GM18502 (cell line): ENCODE data around the gene MGAT5.
A peak's percentile ranks its signal among the peaks of the same experiment; 100 is the strongest.

Experiments used
- ATAC-seq: cut with Tn5 transposase; IDR thresholded peaks from one replicate; pipeline ENCODE4 v1.9.1; 2021; ENCODE audit warnings: mild to moderate bottlenecking; ENCODE audit not compliant: unreplicated experiment, poor library complexity

The MGAT5 gene

DNA sequence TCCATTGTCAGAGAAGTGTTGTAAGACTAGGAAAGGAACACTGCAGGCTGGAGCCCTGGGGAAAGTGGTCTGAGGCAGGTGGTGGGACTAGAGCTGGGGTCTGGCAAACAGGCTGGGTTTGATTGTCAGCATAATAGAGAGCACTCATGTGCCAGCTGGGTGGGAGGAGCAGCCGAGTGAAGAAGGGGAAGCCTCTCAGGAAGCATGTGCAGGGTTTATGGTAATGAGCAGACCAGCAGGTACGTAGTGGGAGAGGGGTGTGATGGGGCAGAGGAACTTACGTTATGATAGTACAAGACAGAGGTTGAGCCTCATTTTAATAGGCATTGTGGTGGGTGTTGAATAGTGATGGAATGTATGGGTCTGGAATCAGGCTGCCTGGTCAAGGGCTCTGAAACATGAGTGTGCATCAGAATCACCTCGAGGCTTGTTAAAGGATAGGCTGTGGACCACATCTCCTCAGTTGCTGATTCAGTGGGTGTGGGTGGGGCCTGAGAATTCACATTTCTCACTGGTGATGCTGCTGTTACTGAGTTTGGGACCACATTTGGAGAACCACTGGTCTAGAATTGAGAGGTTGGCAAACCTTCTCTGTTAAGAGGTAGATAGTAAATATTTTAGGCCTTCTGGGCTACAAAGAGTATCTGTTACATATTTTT, 1.7 kb upstream of the MGAT5 start:
- no peak for ATAC-seq

GRCh38 chr2:134253117-134253704, 661 bp upstream of the MGAT5 start:
- peak; percentile 74 for ATAC-seq

GRCh38 chr2:134254824-134255223, 952 bp downstream of the MGAT5 start:
- ATAC-seq, result no peak

- no peak for ATAC-seq
Observed at GRCh38 chr2:134256956-134257355, 3.1 kb downstream of the MGAT5 start.

- no peak for ATAC-seq
Observed at GRCh38 chr2:134257509-134257908, 3.6 kb downstream of the MGAT5 start.

GRCh38 chr2:134257965-134258683, 4.3 kb downstream of the MGAT5 start:
- no peak for ATAC-seq

DNA sequence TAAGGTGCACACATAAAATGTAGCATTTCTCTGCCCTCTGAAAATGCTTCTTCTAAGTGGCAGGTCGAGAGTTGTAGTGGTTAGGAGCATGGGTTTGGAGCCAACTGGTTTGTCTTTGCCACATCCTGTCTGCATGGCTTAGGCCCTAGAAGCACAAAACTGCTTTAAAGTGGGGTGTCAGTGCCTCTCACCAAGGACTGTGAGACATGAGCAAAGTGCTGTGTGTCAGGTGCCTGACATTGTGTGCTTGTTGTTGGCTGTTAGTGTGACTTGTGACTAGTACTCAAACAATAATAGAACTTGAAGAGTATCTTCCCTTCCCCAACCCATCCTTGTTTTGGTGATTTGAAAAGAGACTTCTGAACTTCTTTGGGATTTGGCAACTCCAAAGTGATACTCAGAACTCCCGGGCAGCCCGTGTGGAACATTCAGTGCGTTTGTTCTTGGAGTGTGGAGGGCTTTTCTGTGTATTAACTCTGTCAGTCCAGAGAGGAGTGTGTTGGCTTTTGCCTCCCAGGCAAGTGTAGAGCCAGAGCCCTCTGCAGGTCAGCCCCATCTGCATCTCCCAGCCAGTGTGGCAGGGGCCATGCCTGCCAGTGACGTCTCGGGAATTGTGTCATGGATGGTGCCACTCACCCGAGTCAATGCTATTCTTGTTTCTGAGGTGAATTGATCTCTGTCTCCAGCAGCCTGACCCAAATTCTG, 5.0 kb downstream of the MGAT5 start:
- peak; percentile 51 for ATAC-seq

DNA sequence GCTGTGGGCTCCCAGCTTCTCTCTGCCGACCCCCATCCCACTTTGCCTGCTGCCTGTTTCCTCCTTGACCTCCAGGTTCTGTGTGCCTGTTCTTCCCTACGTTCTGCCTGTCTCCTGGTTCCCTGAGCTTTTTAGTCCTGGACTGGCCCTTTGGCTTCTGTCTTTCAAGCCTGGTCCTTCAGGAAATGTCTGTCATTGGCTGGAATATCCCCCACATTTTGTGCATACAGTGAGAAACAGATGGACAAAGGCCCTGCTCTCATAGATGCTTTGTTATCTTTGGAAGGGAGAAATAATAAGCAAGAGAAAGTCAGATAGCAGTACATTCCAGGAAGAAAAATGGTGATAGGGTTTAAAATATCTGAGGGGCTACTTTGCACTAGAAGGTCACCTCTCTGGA, 5.7 kb downstream of the MGAT5 start:
- ATAC-seq, result no peak

DNA sequence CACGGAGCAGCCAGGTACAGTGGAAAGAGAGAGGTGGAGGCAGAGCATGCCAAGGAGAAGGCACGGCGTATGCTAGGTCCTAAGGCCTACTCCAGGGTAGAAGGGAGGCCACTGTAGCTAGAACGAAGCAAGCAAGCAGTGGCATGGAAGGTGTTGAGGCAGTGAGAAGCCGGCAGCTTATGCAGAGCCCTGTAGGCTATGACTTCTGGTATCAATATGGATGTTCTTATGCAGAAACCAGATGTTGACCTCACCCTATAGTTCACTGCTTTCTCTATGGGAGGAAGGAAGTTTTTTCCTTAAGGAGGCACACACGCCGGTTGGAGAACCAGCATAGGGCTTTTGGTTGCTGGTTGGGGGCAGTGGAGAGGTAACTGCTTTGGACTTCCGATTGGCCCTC, 6.1 kb downstream of the MGAT5 start:
- ATAC-seq, result no peak

GRCh38 chr2:134260713-134261112, 6.8 kb downstream of the MGAT5 start:
- no peak for ATAC-seq

GRCh38 chr2:134261398-134262131, 7.7 kb downstream of the MGAT5 start:
- peak; percentile 73 for ATAC-seq

- peak; percentile 47 for ATAC-seq
Observed at GRCh38 chr2:134262684-134263083, 8.8 kb downstream of the MGAT5 start.

GRCh38 chr2:134268265-134268664, 14.4 kb downstream of the MGAT5 start:
- no peak for ATAC-seq

DNA sequence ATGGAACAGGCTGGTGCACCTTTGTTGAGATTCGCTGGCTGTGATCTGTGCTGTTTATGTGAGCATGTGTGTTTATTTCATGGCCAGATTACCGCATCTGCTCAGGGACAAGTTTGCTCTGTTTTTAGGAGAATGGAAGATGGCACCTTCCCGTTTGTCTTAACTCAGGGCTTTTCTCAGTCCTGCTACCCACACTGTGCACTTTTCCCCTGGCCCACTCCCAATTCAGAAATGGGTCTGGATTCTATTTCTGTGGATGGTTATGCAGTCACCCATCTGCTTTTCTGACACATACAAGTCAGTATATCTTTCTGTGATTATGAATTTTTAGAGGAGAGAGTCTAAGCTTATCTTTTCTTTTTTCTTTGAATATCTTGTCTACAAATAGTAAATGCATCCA, 15.4 kb downstream of the MGAT5 start:
- ATAC-seq, result no peak

DNA sequence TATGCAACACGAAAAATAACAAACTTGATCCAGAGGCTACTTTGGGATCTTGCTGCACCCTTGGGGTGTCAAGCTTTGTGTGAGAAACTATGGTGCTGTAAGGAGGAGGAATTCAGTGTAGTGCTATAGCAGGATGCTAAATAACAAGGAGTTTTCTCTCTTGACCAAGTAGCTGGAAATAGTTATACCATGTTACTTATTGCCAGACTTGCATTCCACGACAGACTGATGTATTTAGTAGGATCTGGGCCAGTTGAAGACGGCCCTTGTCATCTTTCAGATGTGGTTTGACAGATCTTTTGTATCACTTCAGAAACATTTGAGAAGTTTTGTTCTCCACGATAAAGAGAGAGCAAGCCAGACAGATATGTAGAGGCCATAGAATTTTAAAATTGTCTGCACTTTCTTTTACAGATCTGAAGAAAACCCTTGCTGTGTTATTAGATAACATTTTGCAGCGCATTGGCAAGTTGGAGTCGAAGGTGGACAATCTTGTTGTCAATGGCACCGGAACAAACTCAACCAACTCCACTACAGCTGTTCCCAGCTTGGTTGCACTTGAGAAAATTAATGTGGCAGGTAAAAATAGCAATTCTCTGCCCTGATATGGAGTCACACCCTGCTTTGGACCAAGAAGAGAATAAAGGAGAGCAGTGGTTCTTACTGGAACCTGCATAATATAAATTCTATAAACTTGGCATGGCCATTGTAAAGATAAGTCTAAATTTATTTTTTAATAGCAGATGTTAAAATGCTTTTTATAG, 16.3 kb downstream of the MGAT5 start:
- no peak for ATAC-seq

DNA sequence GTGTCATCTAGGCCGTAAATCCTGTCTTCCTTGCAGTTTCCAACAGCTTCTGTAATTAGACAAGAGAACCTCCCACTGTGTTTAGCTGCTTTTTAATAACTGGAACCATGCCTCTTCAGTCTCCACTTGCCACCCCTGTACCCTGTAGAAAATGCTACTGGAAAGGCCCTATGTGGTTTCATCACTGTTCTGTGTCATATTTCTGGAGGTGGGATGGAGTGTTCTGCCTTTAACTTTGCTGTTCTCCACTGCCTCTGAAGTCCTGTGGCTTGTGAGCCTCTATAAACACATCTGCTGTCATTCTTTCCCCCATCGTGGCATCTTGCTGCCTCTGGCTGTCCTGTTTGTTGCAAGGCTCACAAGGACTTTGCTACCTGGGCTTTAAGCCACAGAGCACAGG, 17.9 kb downstream of the MGAT5 start:
- ATAC-seq, result no peak

GRCh38 chr2:134272806-134273205, 18.9 kb downstream of the MGAT5 start:
- no peak for ATAC-seq

DNA sequence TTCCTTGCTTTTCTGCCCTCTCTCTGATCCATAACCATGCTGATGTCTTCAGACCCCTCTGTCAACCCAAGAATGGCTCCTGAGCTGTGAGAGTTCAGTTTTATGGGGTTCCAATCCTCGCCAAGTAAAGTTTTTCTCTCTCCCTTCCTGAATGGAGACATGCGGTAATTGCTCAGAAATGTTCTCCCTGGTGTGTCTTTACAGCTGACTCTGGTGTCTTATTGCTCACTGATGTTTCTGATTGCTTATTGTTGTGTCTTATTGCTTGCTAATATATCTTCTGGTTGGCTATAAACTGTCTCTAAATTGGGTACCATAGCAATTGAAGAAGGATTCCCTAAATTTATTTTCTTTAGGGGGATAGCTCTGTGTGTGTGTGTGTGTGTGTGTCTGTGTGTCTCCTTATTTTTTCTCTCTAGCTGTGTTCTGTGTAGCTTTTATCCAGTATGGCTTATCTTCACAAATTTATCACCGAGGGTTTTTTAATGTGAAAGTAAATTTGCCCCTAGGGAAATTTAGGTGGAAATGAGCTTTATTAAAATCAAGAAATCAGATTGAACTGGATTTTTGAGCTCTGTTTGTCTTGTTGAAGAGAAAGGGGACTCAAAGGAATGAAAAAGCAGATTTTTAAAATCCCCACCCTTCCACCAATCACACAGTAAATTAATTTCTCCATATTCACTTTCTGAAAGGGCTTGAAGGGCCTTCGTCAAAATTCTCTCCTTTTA, 19.5 kb downstream of the MGAT5 start:
- no peak for ATAC-seq

DNA sequence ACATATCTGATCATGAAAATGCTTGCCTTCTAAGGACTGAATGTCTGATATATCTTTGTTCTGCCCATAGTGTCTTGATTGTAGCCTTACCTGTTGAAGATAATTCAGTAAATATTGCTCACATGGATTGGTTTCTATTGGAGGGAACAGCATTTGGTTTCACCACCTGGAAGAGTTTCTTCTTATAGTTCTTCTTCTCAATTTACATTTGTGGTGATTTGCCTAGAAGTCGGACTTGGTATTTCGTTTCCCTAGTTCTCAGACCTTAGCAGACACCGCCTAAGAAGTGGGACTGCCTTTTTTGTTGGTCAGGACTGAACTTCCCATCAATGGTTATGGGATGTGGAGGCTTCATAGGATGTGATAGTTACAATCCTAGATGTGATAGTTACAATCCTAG, 20.2 kb downstream of the MGAT5 start:
- ATAC-seq, result no peak
